ENCODE data around the gene REP15. TPM values are rescaled to one million over a fixed set of nuclear protein-coding genes. Genes with fewer than 3 reads are reported as not detected.
A peak's percentile ranks its signal among the peaks of the same experiment; 100 is the strongest.

REP15 gene
- total and polyA plus RNA-seq, 2 experiments from 2014 or later, result 0.38 to 0.89 TPM

- H3K4me1 ChIP-seq (ENCODE audit: insufficient read depth), result no peaks in the 10 kb centered on the region
- no peak overlapping the region for H3K4me3 Mint-ChIP-seq
- no peaks in the 10 kb centered on the region for H3K9me3 Mint-ChIP-seq
- ATAC-seq (no peak), DNase-seq (ENCODE audit: low spot score) (no peak)
- no peak overlapping the region for H3K27ac Mint-ChIP-seq
- H3K36me3 Mint-ChIP-seq (ENCODE audit: low read depth), result peaks cover 6% of the 10 kb centered on the region; the same call in 2 of the 3 replicates
- H3K9me2 ChIP-seq (ENCODE audit: insufficient read depth), result no peaks in the 10 kb centered on the region
- no peak overlapping the region for H3K4me3 ChIP-seq
- H3K4me2 ChIP-seq, result no peak overlapping the region
- no peaks in the 10 kb centered on the region for H4K20me1 ChIP-seq (replicated peaks; ENCODE audit: insufficient read depth)
- H3K36me3 ChIP-seq (ENCODE audit: insufficient read depth), result peaks cover 4% of the 10 kb centered on the region; the same call in 1 of the 2 replicates
- no peaks in the 10 kb centered on the region for H3K79me2 ChIP-seq (replicated peaks; ENCODE audit: insufficient read depth)
- H2AFZ ChIP-seq, result no peak overlapping the region
- H3K27ac ChIP-seq (ENCODE audit: low read depth), result no peak overlapping the region
- H3K27me3 Mint-ChIP-seq (ENCODE audit: insufficient read depth, low read depth, poor library complexity), result no peaks in the 10 kb centered on the region
- H3F3A ChIP-seq (replicated peaks; ENCODE audit: low read depth), result no peaks in the 10 kb centered on the region
- H3K4me1 Mint-ChIP-seq, result no peaks in the 10 kb centered on the region
- no peaks in the 10 kb centered on the region for H3K27me3 ChIP-seq (ENCODE audit: insufficient read depth)
- no peak for TF ChIP-seq REST (IDR thresholded peaks at IDR 0.05; ENCODE audit: unreplicated experiment)
- TF ChIP-seq POLR2AphosphoS5 (IDR thresholded peaks at IDR 0.05; ENCODE audit: low read depth), result no peak
- no peak for TF ChIP-seq JUNB (IDR thresholded peaks at IDR 0.05; ENCODE audit: unreplicated experiment)
- TF ChIP-seq ZNF114 (CRISPR knock-in tag; IDR thresholded peaks at IDR 0.05), result no peak
- TF ChIP-seq CREB1 (CRISPR knock-in tag; IDR thresholded peaks at IDR 0.05; ENCODE audit: low read depth), result no peak
- TF ChIP-seq ZNF331 (CRISPR knock-in tag; IDR thresholded peaks at IDR 0.05; ENCODE audit: low read depth), result no peak
These were observed 29.7 kb upstream of the REP15 start for GRCh38 chr12:27666510-27666909.

- H3K9me3 Mint-ChIP-seq, result no peaks in the 10 kb centered on the region
- no peaks in the 10 kb centered on the region for H3K27me3 ChIP-seq (ENCODE audit: insufficient read depth)
- H2AFZ ChIP-seq, result no peak overlapping the region
- H3K4me3 Mint-ChIP-seq, result no peak overlapping the region
- no peaks in the 10 kb centered on the region for H3K9me2 ChIP-seq (ENCODE audit: insufficient read depth)
- H3K4me3 ChIP-seq, result no peak overlapping the region
- no peaks in the 10 kb centered on the region for H3K79me2 ChIP-seq (replicated peaks; ENCODE audit: insufficient read depth)
- H4K20me1 ChIP-seq (replicated peaks; ENCODE audit: insufficient read depth), result no peaks in the 10 kb centered on the region
- no peaks in the 10 kb centered on the region for H3K27me3 Mint-ChIP-seq (ENCODE audit: insufficient read depth, low read depth, poor library complexity)
- DNase-seq (ENCODE audit: low spot score) (no peak), ATAC-seq (no peak)
- no peaks in the 10 kb centered on the region for H3K4me1 ChIP-seq (ENCODE audit: insufficient read depth)
- H3K36me3 ChIP-seq (ENCODE audit: insufficient read depth), result peaks cover 4% of the 10 kb centered on the region; the same call in 1 of the 2 replicates
- H3K36me3 Mint-ChIP-seq (ENCODE audit: low read depth), result peaks cover 6% of the 10 kb centered on the region; the same call in 1 of the 3 replicates
- no peaks in the 10 kb centered on the region for H3F3A ChIP-seq (replicated peaks; ENCODE audit: low read depth)
- peak overlapping the region; percentile 1; the same call in 1 of the 2 replicates for H3K27ac Mint-ChIP-seq
- no peak overlapping the region for H3K27ac ChIP-seq (ENCODE audit: low read depth)
- H3K4me2 ChIP-seq, result no peak overlapping the region
- no peaks in the 10 kb centered on the region for H3K4me1 Mint-ChIP-seq
- TF ChIP-seq REST (IDR thresholded peaks at IDR 0.05; ENCODE audit: unreplicated experiment) (no peak), ZNF331 (CRISPR knock-in tag; IDR thresholded peaks at IDR 0.05; ENCODE audit: low read depth) (no peak), EZH2phosphoT487 (IDR thresholded peaks at IDR 0.05; ENCODE audit: unreplicated experiment) (no peak), CREB1 (CRISPR knock-in tag; IDR thresholded peaks at IDR 0.05; ENCODE audit: low read depth) (no peak), ZNF114 (CRISPR knock-in tag; IDR thresholded peaks at IDR 0.05) (no peak), NANOG (IDR thresholded peaks at IDR 0.05; ENCODE audit: borderline replicate concordance) (no peak), CTCF (conservative IDR thresholded peaks at IDR 0.05; ENCODE audit: low read depth in 2 of 2) (no peak)
These were observed 28.7 kb upstream of the REP15 start for GRCh38 chr12:27667540-27667939.

Measured in GM23338 (cell line).